ENCODE results near the gene F3.
"Not testable (repeated sequence)": the region's sequence is repeated elsewhere in the genome, so short reads cannot be mapped to it uniquely, and the experiment has no call there.

GRCh38 chr1:94570965-94571364 lies 29.4 kb upstream of the F3 start:
- TF ChIP-seq CTCF (IDR thresholded peaks at IDR 0.05); TP53 (CRISPR knock-in tag; IDR thresholded peaks at IDR 0.05); PBX3 (IDR thresholded peaks at IDR 0.05); RAD21 (conservative IDR thresholded peaks at IDR 0.05 in 1 of 2, IDR thresholded peaks at IDR 0.05 in 1 of 2); NFE2L2 (conservative IDR thresholded peaks at IDR 0.05; ENCODE audit: low read length); MAX (IDR thresholded peaks at IDR 0.05): not testable (repeated sequence)
